ENCODE data around the gene PCDH8. TPM values are rescaled to one million over a fixed set of nuclear protein-coding genes. Genes with fewer than 3 reads are reported as not detected.

Gene PCDH8
- total RNA-seq, 2 donors from 2014 or later: not detected

- H3K9me3 ChIP-seq: no peaks in the 10 kb centered on the region
- no peaks in the 10 kb centered on the region for H3K27me3 ChIP-seq
- no peak overlapping the region for H3K4me3 ChIP-seq
- TF ChIP-seq CTCF (IDR thresholded peaks at IDR 0.05): no peak
- no peak overlapping the region for H3K27ac ChIP-seq
- no peaks in the 10 kb centered on the region for H3K4me1 ChIP-seq
- no peaks in the 10 kb centered on the region for H3K36me3 ChIP-seq
- DNase-seq (ENCODE audit: low spot score): no peak
Observed at GRCh38 chr13:52794589-52794988, 53.9 kb downstream of the PCDH8 start.

DNA sequence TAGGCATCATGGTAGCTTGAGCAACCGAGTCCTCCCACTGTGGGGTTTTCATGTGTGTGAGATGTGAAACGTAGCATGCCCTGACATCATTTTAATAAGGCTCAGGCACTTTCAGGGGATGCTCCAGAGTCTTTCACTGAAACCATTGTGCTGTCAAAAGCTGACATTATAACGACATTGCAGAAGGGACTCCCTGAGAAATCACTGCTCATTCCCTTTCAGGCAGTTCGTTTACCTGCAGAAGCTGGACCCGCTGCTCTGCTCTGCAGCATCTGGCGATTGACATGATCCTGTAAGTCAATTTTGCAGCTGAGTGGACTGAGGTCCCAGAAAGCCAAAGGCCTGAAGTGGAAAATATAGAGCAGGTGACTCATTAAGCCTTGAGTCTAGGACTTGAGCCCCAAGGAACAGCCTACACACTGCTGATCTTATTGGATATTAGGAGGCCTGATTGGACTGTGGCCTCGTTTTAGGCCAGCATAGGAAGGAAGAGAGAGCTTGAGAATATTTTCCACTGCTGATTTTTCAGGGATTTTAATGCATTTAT, 54.9 kb downstream of the PCDH8 start:
- Histone ChIP-seq H3K27ac (no peak overlapping the region), H3K9me3 (no peaks in the 10 kb centered on the region), H3K4me3 (no peak overlapping the region), H3K27me3 (no peaks in the 10 kb centered on the region), H3K36me3 (no peaks in the 10 kb centered on the region), H3K4me1 (no peaks in the 10 kb centered on the region)
- TF ChIP-seq CTCF (IDR thresholded peaks at IDR 0.05): no peak
- DNase-seq (ENCODE audit: low spot score): no peak

MicroRNAs within 50 kb of the gene (microRNA counts, 767-probe panel; counts per million panel counts)
- 0 to 31.0 counts per million in 2 donors for microRNA hsa-miR-759

Small RNA genes within 50 kb of the gene (microRNA-seq; reads per million reads assigned to microRNA genes)
- gene MIR759 (ENCODE audit: borderline number of aligned reads in 2 of 2, borderline replicate concordance in 1 of 2): 0 reads per million in 2 donors

Other genes with a start within 250 kb of the PCDH8 start
- 1 to 10 TPM; 1.8 to 2.2 TPM for gene HNRNPA1L2, start 206.2 kb downstream of the PCDH8 start, total RNA-seq
- gene SUGT1, start 195.8 kb downstream of the PCDH8 start, total RNA-seq: 10 to 100 TPM; 33.4 to 38.3 TPM
- gene CNMD, start 108.8 kb downstream of the PCDH8 start, total RNA-seq: not detected
- under 1 TPM in 1 of 2 donors, not detected in 1; 0.37 TPM for gene OLFM4, start 180.2 kb upstream of the PCDH8 start, total RNA-seq

All from right atrium auricular region (tissue), 2 donors.